Astrocyte (in vitro differentiated cells and primary cell): ENCODE data around the gene MTHFSD. TPM values are rescaled to one million over a fixed set of nuclear protein-coding genes. Genes with fewer than 3 reads are reported as not detected.

Source experiments
- DNase-seq: peaks from one replicate; pipeline ENCODE4 v3.0.0-alpha.2; 2010; ENCODE audit warnings: low read depth
- FAIRE-seq: peaks from 2 replicates; lab custom pipeline; 2011; peaks lifted over from hg19 to GRCh38; lab: Jason Lieb, UNC
- H2AFZ ChIP-seq: 2 replicates; pipeline ENCODE4 v1.6.0; 2012; ENCODE audit warnings: low read depth, low read length, inconsistent platforms
- H3K27ac ChIP-seq: 2 replicates; pipeline ENCODE4 v1.5.1; 2011; ENCODE audit warnings: low read depth, low read length, inconsistent platforms
- H3K27me3 ChIP-seq: 2 replicates; pipeline ENCODE4 v1.6.0; 2011; ENCODE audit warnings: low read length, inconsistent platforms; ENCODE audit not compliant: insufficient read depth
- H3K36me3 ChIP-seq: 2 replicates; pipeline ENCODE4 v1.5.1; 2011; ENCODE audit warnings: low read length, inconsistent platforms; ENCODE audit not compliant: insufficient read depth
- H3K4me1 ChIP-seq: 2 replicates; pipeline ENCODE4 v1.5.1; 2011; ENCODE audit warnings: low read length, inconsistent platforms; ENCODE audit not compliant: insufficient read depth
- H3K4me2 ChIP-seq: 2 replicates; pipeline ENCODE4 v1.6.0; 2012; ENCODE audit warnings: low read length, inconsistent platforms
- H3K4me3 ChIP-seq: 2 replicates; pipeline ENCODE4 v1.5.1; 2011; ENCODE audit warnings: low read depth, mild to moderate bottlenecking, low read length, inconsistent platforms; ENCODE audit not compliant: insufficient read depth
- H3K79me2 ChIP-seq: 2 replicates; pipeline ENCODE4 v1.6.0; 2012; ENCODE audit warnings: mild to moderate bottlenecking, low read length, inconsistent platforms; ENCODE audit not compliant: insufficient read depth
- H3K9ac ChIP-seq: 2 replicates; pipeline ENCODE4 v1.6.0; 2012; ENCODE audit warnings: mild to moderate bottlenecking, low read length, inconsistent platforms
- H3K9me3 ChIP-seq: 2 replicates; pipeline ENCODE4 v1.5.1; 2012; ENCODE audit warnings: low read depth, mild to moderate bottlenecking, low read length, inconsistent platforms; ENCODE audit not compliant: insufficient read depth
- H4K20me1 ChIP-seq: 2 replicates; pipeline ENCODE4 v1.6.0; 2012; ENCODE audit warnings: low read length, inconsistent platforms; ENCODE audit not compliant: insufficient read depth
- H3K27ac Mint-ChIP-seq: one replicate; pipeline ENCODE4 v1.8.0; 2021; ENCODE audit warnings: mild to moderate bottlenecking, mixed read lengths; ENCODE audit not compliant: unreplicated experiment
- H3K27me3 Mint-ChIP-seq: one replicate; pipeline ENCODE4 v1.8.0; 2021; ENCODE audit warnings: low read depth, mixed read lengths; ENCODE audit not compliant: unreplicated experiment
- H3K36me3 Mint-ChIP-seq: one replicate; pipeline ENCODE4 v1.8.0; 2021; ENCODE audit warnings: low read depth, mixed read lengths; ENCODE audit not compliant: unreplicated experiment
- H3K4me1 Mint-ChIP-seq: one replicate; pipeline ENCODE4 v1.8.0; 2021; ENCODE audit warnings: low read depth, mixed read lengths; ENCODE audit not compliant: unreplicated experiment
- H3K4me3 Mint-ChIP-seq: one replicate; pipeline ENCODE4 v1.8.0; 2021; ENCODE audit warnings: mild to moderate bottlenecking, moderate library complexity, mixed read lengths; ENCODE audit not compliant: unreplicated experiment
- H3K9me3 Mint-ChIP-seq: one replicate; pipeline ENCODE4 v1.8.0; 2021; ENCODE audit warnings: mild to moderate bottlenecking, mixed read lengths; ENCODE audit not compliant: unreplicated experiment
- EZH2 ChIP-seq: IDR thresholded peaks from 2 replicates; pipeline ENCODE4 v1.6.1; 2012; ENCODE audit warnings: mild to moderate bottlenecking, low read length, inconsistent platforms; ENCODE audit not compliant: insufficient read depth
- total RNA-seq: library from RNA; stranded (reverse); gene quantifications from 2 replicates; pipeline ENCODE4 v1.2.1, GENCODE V29; 2021
- TF ChIP-seq, protein P1 (sequence below): IDR thresholded peaks from 2 replicates; pipeline ENCODE4 v1.5.1; 2011; ENCODE audit warnings: low read depth, mild to moderate bottlenecking, inconsistent platforms, low read length, moderate library complexity; ENCODE audit not compliant: insufficient read depth

MTHFSD gene
- total RNA-seq, 1 donor from 2014 or later: 15.6 TPM

GRCh38 chr16:86545954-86546637 lies 8.9 kb downstream of the MTHFSD start:
- Histone ChIP-seq H3K9ac (no peak overlapping the region), H2AFZ (no peak overlapping the region), H3K4me2 (no peak overlapping the region), H3K4me1 (no peaks in the 10 kb centered on the region), H3K36me3 (peaks cover 23% of the 10 kb centered on the region), H4K20me1 (peaks cover 17% of the 10 kb centered on the region), H3K27me3 (no peaks in the 10 kb centered on the region), H3K4me3 (no peak overlapping the region), H3K9me3 (no peaks in the 10 kb centered on the region), H3K79me2 (peaks cover 2% of the 10 kb centered on the region), H3K27ac (no peak overlapping the region)
- Mint-ChIP-seq H3K36me3 (peaks cover 16% of the 10 kb centered on the region), H3K4me1 (no peaks in the 10 kb centered on the region), H3K27ac (no peak overlapping the region), H3K9me3 (no peaks in the 10 kb centered on the region), H3K27me3 (no peaks in the 10 kb centered on the region), H3K4me3 (no peak overlapping the region)
- DNase-seq: no peak
- FAIRE-seq: no peak
- TF ChIP-seq EZH2: no peak
- TF ChIP-seq, protein P1, sequence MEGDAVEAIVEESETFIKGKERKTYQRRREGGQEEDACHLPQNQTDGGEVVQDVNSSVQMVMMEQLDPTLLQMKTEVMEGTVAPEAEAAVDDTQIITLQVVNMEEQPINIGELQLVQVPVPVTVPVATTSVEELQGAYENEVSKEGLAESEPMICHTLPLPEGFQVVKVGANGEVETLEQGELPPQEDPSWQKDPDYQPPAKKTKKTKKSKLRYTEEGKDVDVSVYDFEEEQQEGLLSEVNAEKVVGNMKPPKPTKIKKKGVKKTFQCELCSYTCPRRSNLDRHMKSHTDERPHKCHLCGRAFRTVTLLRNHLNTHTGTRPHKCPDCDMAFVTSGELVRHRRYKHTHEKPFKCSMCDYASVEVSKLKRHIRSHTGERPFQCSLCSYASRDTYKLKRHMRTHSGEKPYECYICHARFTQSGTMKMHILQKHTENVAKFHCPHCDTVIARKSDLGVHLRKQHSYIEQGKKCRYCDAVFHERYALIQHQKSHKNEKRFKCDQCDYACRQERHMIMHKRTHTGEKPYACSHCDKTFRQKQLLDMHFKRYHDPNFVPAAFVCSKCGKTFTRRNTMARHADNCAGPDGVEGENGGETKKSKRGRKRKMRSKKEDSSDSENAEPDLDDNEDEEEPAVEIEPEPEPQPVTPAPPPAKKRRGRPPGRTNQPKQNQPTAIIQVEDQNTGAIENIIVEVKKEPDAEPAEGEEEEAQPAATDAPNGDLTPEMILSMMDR: no peak

DNA sequence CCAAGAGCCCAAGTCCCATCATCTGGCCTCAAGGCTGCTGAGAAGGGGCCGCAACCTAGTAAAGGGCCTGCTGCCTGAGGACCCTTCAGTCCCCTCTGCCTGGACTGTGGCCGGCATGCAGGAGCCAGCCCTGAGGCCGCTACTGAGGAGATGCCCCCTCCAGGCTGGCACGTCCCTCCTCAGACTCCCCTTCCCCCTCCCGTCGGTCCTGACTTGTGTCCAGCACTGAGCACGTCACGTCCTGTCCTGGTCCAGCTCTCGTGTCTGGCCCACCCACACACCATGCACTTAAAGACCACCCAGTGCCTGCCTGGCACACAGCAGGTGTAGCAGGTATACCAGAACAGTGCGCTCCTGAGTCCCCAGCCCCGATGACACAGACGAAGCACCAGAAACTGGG lies 9.6 kb downstream of the MTHFSD start:
- Histone ChIP-seq H3K27ac (no peak overlapping the region), H3K27me3 (no peaks in the 10 kb centered on the region), H3K4me3 (no peak overlapping the region), H3K36me3 (peaks cover 27% of the 10 kb centered on the region), H4K20me1 (peaks cover 21% of the 10 kb centered on the region), H3K4me1 (no peaks in the 10 kb centered on the region), H2AFZ (no peak overlapping the region), H3K9ac (no peak overlapping the region), H3K9me3 (no peaks in the 10 kb centered on the region), H3K79me2 (peaks cover 2% of the 10 kb centered on the region), H3K4me2 (no peak overlapping the region)
- Mint-ChIP-seq H3K36me3 (peaks cover 22% of the 10 kb centered on the region), H3K4me1 (no peaks in the 10 kb centered on the region), H3K4me3 (no peak overlapping the region), H3K9me3 (no peaks in the 10 kb centered on the region), H3K27ac (no peak overlapping the region), H3K27me3 (no peaks in the 10 kb centered on the region)
- DNase-seq (no peak), FAIRE-seq (no peak)
- TF ChIP-seq EZH2: no peak

- Histone ChIP-seq H4K20me1 (peaks cover 23% of the 10 kb centered on the region), H3K27ac (no peak overlapping the region), H3K27me3 (no peaks in the 10 kb centered on the region), H3K79me2 (peaks cover 2% of the 10 kb centered on the region), H3K4me3 (no peak overlapping the region), H2AFZ (no peak overlapping the region), H3K4me1 (no peaks in the 10 kb centered on the region), H3K36me3 (peaks cover 29% of the 10 kb centered on the region), H3K9me3 (no peaks in the 10 kb centered on the region), H3K4me2 (no peak overlapping the region), H3K9ac (no peak overlapping the region)
- Mint-ChIP-seq H3K36me3 (peaks cover 34% of the 10 kb centered on the region), H3K27ac (no peak overlapping the region), H3K9me3 (no peaks in the 10 kb centered on the region), H3K4me3 (no peak overlapping the region), H3K27me3 (no peaks in the 10 kb centered on the region), H3K4me1 (no peaks in the 10 kb centered on the region)
- FAIRE-seq: no peak
- TF ChIP-seq, protein P1: no peak
- no peak for TF ChIP-seq EZH2
- DNase-seq: no peak
Observed at GRCh38 chr16:86542756-86543750, 12.0 kb downstream of the MTHFSD start.
